ENCODE data around the gene SETD4.

DNA sequence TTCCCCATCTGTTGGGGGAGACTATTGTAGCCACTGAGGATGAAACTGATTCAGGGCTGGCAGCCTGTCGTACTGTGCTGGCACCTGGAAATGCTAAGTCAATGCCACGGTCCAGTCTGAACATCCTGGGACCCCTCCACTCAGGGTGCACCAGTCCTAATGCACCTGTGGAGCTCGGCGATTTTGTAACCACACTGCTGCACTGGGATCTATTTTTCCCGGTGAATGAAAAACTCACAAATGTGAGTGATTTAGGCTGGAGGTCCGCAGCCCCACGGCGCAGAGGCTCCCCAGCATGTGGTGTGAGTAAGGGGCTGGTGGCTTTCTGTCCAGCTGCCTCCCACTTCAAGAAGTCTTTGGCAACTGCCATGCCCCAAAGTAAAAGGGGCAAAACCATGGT is 35.5 kb downstream of the SETD4 start:
- TF ChIP-seq CTCF (IDR thresholded peaks at IDR 0.05; ENCODE audit: low read length) = no peak
- TF ChIP-seq EZH2 (IDR thresholded peaks at IDR 0.05; ENCODE audit: borderline replicate concordance, low read length) = no peak

Measured in OCI-LY1 (cell line).